OCI-LY3 (cell line): ENCODE data around the gene ZFP91.
"Not testable (repeated sequence)": the region's sequence is repeated elsewhere in the genome, so short reads cannot be mapped to it uniquely, and the experiment has no call there.

ENCODE experiments used
- H2AFZ ChIP-seq: fragments of 200-600, 300-600 bp; shearing (Covaris generic); 2 replicates; pipeline ENCODE4 v1.6.0; 2014; ENCODE audit warnings: antibody characterized with exemption, low read depth, low read length
- H3K27ac ChIP-seq: fragments of 200-600, 300-600 bp; sonication (generic); 2 replicates; pipeline ENCODE4 v1.5.1; 2014; ENCODE audit warnings: mild to moderate bottlenecking, low read length, moderate library complexity, mixed read lengths
- H3K27me3 ChIP-seq: fragments of 200-600, 300-600 bp; sonication (generic); 2 replicates; pipeline ENCODE4 v1.6.1; 2014; ENCODE audit warnings: low read depth, low read length, mixed read lengths
- H3K36me3 ChIP-seq: fragments of 200-600, 300-600 bp; sonication (generic); replicated peaks from 2 replicates; pipeline ENCODE3; 2014; ENCODE audit warnings: low read depth, low read length, mixed read lengths
- H3K4me1 ChIP-seq: fragments of 300-600, 200-600 bp; sonication (generic); 2 replicates; pipeline ENCODE4 v1.6.1; 2014; ENCODE audit warnings: low read length, mixed read lengths
- H3K4me2 ChIP-seq: fragments of 200-600, 300-600 bp; sonication (generic); 2 replicates; pipeline ENCODE4 v1.6.1; 2014; ENCODE audit warnings: low read length, mixed read lengths
- H3K4me3 ChIP-seq: fragments of 300-600, 200-600 bp; sonication (generic); 2 replicates; pipeline ENCODE4 v1.5.1; 2014; ENCODE audit warnings: antibody characterized with exemption, mild to moderate bottlenecking, low read length, moderate library complexity
- H3K79me2 ChIP-seq: fragments of 300-600, 200-600 bp; shearing (Covaris generic); 2 replicates; pipeline ENCODE4 v1.6.1; 2014; ENCODE audit warnings: mild to moderate bottlenecking, low read length, mixed read lengths
- H3K9ac ChIP-seq: fragments of 300-600, 200-600 bp; shearing (Covaris generic); 2 replicates; pipeline ENCODE4 v1.6.0; 2014; ENCODE audit warnings: mild to moderate bottlenecking, low read length, moderate library complexity
- H3K9me3 ChIP-seq: fragments of 200-600, 300-600 bp; shearing (Covaris generic); 2 replicates; pipeline ENCODE4 v1.6.1; 2014; ENCODE audit warnings: low read length, mixed read lengths; ENCODE audit not compliant: insufficient read depth
- H4K20me1 ChIP-seq: fragments of 200-600, 300-600 bp; sonication (generic); 2 replicates; pipeline ENCODE4 v1.6.1; 2016; ENCODE audit warnings: low read length, mixed read lengths; ENCODE audit not compliant: insufficient read depth
- CTCF ChIP-seq: fragments of 200-600, 300-600 bp; sonication (generic); IDR thresholded peaks from 2 replicates; pipeline ENCODE4 v1.5.1; 2014; ENCODE audit warnings: antibody characterized with exemption, low read length, low read depth
- EZH2phosphoT487 ChIP-seq: fragments of 200-600 bp; shearing (Covaris generic); IDR thresholded peaks from 2 replicates; pipeline ENCODE4 v1.6.1; 2018; ENCODE audit warnings: antibody characterized with exemption, mixed run types, low read depth

The ZFP91 gene

GRCh38 chr11:58564231-58564630, 14.6 kb upstream of the ZFP91 start:
- H3K27ac ChIP-seq = no peak overlapping the region

GRCh38 chr11:58567889-58568512, 10.9 kb upstream of the ZFP91 start:
- Histone ChIP-seq H3K36me3 (peaks cover 15% of the 10 kb centered on the region), H3K4me1 (peaks cover 21% of the 10 kb centered on the region), H3K9me3 (no peaks in the 10 kb centered on the region), H3K4me2 (no peak overlapping the region), H3K4me3 (no peak overlapping the region), H4K20me1 (peaks cover 3% of the 10 kb centered on the region; the same call in 1 of the 2 replicates), H2AFZ (no peak overlapping the region), H3K79me2 (peaks cover 7% of the 10 kb centered on the region; the same call in 1 of the 2 replicates), H3K27ac (no peak overlapping the region), H3K27me3 (no peaks in the 10 kb centered on the region), H3K9ac (no peak overlapping the region)
- TF ChIP-seq EZH2phosphoT487 (no peak), CTCF (peak; percentile 87)

More at GRCh38 chr11:58564231-58564630, 14.6 kb upstream of the ZFP91 start:
- H3K4me3 ChIP-seq = no peak overlapping the region
- no peaks in the 10 kb centered on the region for H3K27me3 ChIP-seq
- no peak overlapping the region for H2AFZ ChIP-seq
- H3K9me3 ChIP-seq = no peaks in the 10 kb centered on the region
- no peaks in the 10 kb centered on the region for H3K79me2 ChIP-seq
- peaks cover 29% of the 10 kb centered on the region for H3K4me1 ChIP-seq
- TF ChIP-seq CTCF = no peak
- TF ChIP-seq EZH2phosphoT487 = no peak
- H3K9ac ChIP-seq = no peak overlapping the region
- H3K36me3 ChIP-seq = peaks cover 16% of the 10 kb centered on the region
- no peak overlapping the region for H3K4me2 ChIP-seq
- H4K20me1 ChIP-seq = peaks cover 6% of the 10 kb centered on the region; the same call in 1 of the 2 replicates

GRCh38 chr11:58572906-58573305, 6.0 kb upstream of the ZFP91 start:
- H4K20me1 ChIP-seq, H3K36me3 ChIP-seq, H3K9me3 ChIP-seq, H2AFZ ChIP-seq, H3K27me3 ChIP-seq: not testable (repeated sequence)
- H3K27ac ChIP-seq = peak overlapping the region; percentile 94
- H3K4me2 ChIP-seq = peak overlapping the region; percentile 92
- peak overlapping the region; percentile 75 for H3K4me3 ChIP-seq
- peaks cover 40% of the 10 kb centered on the region for H3K4me1 ChIP-seq
- peak overlapping the region; percentile 39 for H3K9ac ChIP-seq
- H3K79me2 ChIP-seq = peaks cover 37% of the 10 kb centered on the region

- Histone ChIP-seq H3K27ac (peak overlapping the region; percentile 94), H3K4me2 (peak overlapping the region; percentile 92), H3K4me3 (peak overlapping the region; percentile 75), H2AFZ (no peak overlapping the region), H3K27me3 (no peaks in the 10 kb centered on the region), H3K9ac (peak overlapping the region; percentile 95), H3K4me1 (peaks cover 40% of the 10 kb centered on the region), H3K36me3 (peaks cover 6% of the 10 kb centered on the region), H4K20me1 (no peaks in the 10 kb centered on the region), H3K79me2 (peaks cover 37% of the 10 kb centered on the region), H3K9me3 (no peaks in the 10 kb centered on the region)
- TF ChIP-seq EZH2phosphoT487 (peak; percentile 90), CTCF (no peak)
Observed at GRCh38 chr11:58573451-58574104, 5.3 kb upstream of the ZFP91 start.
